Muscle of back (tissue), 11 donors: ENCODE data around the gene SMC6. TPM values are rescaled to one million over a fixed set of nuclear protein-coding genes. Genes with fewer than 3 reads are reported as not detected.

Experiments
- DNase-seq, 3 donors: peaks; one replicate each; pipeline versions ENCODE4 v3.0.0 to v3.0.0-alpha.2; 2013
- polyA plus RNA-seq, 10 donors: library from polyadenylated mRNA; unstranded; fragments of 120-200 nt; gene quantifications; one replicate each; pipeline ENCODE4 v1.2.1, GENCODE V29; 2013; ENCODE audit not compliant: insufficient read length in 10 of 10

The SMC6 gene
- polyA plus RNA-seq, 10 donors: 28.1 to 60.3 (median 41.5) TPM

DNA sequence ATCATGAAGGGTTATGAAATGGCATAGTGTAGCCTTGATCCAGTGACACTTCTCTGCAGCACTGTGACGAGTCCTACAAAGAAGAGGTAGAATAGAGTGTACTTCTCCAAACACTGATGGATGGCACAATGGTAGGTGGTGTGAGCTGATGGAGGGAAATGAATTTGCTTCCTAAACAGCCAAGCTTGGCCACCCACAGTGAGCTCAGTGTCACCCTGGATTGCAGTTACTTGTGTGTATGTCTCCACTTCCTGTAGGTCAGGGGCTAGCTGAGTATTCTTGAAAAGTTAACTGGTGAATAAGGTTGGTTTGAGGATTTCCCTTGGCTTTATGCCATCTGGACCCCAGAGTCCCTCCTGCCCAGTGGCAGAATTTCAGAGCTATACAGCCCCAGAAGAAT is 137.2 kb downstream of the SMC6 start:
- no peak for DNase-seq

- peak; percentile 31 to 51 (median 37) for DNase-seq
These were observed 137.8 kb downstream of the SMC6 start for GRCh38 chr2:17615728-17616351.

DNA sequence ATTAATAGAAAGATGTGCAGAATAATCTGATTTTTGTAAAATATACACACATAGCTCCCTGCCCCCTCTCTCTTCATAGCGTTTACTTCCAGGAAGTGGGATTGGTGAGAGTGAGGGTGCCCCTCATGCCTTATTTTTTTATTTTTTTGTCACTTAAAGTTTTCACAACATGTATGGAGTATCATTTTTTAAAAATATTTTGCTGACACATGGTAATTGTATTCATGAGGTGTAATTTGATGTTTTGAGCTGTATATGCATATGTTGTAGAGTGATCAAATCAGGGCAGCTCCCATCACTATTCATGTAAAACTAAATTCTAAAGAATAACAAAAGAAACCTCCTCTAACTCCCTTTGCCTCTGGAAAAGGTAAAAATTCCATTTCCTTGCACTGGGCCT is 138.5 kb downstream of the SMC6 start:
- no peak for DNase-seq

GRCh38 chr2:17614174-17614930 is 139.3 kb downstream of the SMC6 start:
- DNase-seq: no peak

Other genes starting within 250 kb of the SMC6 start
- gene RAD51AP2, start 235.4 kb downstream of the SMC6 start, polyA plus RNA-seq: under 1 TPM; 0.07 to 0.45 (median 0.14) TPM
- 1 to 10 TPM; 3.7 to 9.4 (median 6.5) TPM for gene VSNL1, start 213.1 kb downstream of the SMC6 start, polyA plus RNA-seq
- gene GEN1, start 328 bp upstream of the SMC6 start, polyA plus RNA-seq: 10 to 100 TPM in 4 of 10 donors, 1 to 10 TPM in 6; 6.6 to 19.0 (median 9.1) TPM
- gene MSGN1, start 62.6 kb upstream of the SMC6 start, polyA plus RNA-seq: 1 to 10 TPM in 2 of 10 donors, under 1 TPM in 6, not detected in 2; 0.35 to 1.7 (median 0.55) TPM
- 10 to 100 TPM in 3 of 10 donors, 1 to 10 TPM in 7; 5.5 to 16.8 (median 6.8) TPM for gene KCNS3, start 124.9 kb upstream of the SMC6 start, polyA plus RNA-seq